ENCODE measurements around the gene FLT1.

FLT1 gene

GRCh38 chr13:28434926-28435325 lies 60.0 kb downstream of the FLT1 start:
- in situ Hi-C loops (cut with MboI; ENCODE audit: low sequenced_read_pairs) = no loop called here

- in situ Hi-C loops (cut with MboI; ENCODE audit: low sequenced_read_pairs) = no loop called here
These were observed 61.9 kb downstream of the FLT1 start for GRCh38 chr13:28432816-28433560.

- in situ Hi-C loops (cut with MboI; ENCODE audit: low sequenced_read_pairs) = no loop called here
These were observed 65.1 kb downstream of the FLT1 start for GRCh38 chr13:28429685-28430290.

- in situ Hi-C loops (cut with MboI; ENCODE audit: low sequenced_read_pairs) = no loop called here
These were observed 65.8 kb downstream of the FLT1 start for GRCh38 chr13:28429096-28429495.

DNA sequence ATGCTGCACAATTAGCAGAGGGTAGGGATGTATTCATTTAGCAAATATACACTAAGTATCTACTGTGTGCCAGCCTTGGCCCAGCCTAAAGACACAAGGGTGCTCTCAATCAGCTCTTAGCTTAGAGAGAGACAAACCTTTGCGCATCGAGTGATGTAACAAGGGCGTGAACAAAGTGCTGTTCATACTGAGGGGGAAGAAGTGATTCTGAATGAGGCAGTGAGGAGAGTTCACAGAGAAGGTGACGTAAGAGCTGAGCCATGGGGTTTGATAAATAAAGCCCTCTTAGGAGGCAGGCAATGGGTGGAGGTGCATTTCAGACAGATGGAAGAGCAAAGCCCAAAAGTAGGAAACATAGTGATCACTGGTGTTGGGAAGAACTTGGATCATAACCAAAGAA lies 68.5 kb downstream of the FLT1 start:
- in situ Hi-C loops (cut with MboI; ENCODE audit: low sequenced_read_pairs) = no loop called here

- in situ Hi-C loops (cut with MboI; ENCODE audit: low sequenced_read_pairs) = no loop called here
These were observed 69.1 kb downstream of the FLT1 start for GRCh38 chr13:28425793-28426192.

GRCh38 chr13:28424541-28424940 lies 70.4 kb downstream of the FLT1 start:
- in situ Hi-C loops (cut with MboI; ENCODE audit: low sequenced_read_pairs) = no loop called here

DNA sequence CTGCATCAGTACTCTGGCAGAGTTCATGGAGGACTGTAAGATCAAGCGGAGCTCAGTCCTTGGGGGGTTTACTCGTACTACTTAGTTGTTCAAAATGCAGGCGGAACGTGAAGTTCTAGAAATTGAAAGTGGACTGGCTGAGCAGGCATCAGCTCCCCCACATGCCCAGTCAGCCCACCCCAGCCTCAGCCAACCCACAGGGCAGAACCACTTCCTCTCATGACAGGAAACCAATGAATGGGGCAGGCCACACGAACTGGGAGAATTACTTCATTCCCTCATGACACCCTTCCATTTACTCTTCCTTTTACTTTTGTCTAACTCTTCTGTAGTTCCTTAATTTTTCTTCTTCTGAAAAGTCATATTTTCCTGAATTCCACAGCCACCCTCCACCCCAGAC lies 71.9 kb downstream of the FLT1 start:
- in situ Hi-C loops (cut with MboI; ENCODE audit: low sequenced_read_pairs) = no loop called here

DNA sequence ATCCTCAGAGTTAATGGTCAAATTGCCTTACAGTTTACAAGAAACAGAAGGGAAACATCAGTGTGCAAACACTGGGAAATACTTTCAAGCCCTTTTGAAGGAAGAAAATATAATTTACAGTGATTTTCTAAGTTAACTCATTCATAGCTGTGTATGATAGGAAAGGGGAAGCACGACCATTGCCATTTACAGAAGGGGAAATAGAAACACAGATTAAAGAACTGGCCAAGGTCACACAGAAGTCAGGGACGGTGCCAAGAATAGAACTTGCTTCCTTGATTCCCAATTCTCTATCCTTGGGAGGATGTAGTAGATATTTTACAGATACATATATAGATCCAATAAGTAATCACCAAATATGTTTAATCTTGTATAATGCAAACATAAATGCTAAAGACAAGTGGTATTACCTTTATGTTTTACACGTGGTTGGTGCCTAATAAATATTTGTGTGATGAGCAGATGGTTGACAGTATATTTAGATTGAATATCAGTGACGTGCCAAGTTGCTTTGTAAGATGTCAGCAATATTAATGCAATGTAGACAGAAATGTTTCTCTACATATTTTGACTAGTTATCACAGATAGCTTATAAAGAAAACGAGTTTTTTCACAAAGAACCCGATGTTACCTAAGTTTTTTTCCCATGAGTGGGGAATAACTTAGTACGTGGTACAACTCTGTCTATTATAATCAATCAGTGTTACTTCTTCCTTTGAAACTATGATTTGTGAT lies 73.1 kb downstream of the FLT1 start:
- in situ Hi-C loops (cut with MboI; ENCODE audit: low sequenced_read_pairs) = no loop called here

DNA sequence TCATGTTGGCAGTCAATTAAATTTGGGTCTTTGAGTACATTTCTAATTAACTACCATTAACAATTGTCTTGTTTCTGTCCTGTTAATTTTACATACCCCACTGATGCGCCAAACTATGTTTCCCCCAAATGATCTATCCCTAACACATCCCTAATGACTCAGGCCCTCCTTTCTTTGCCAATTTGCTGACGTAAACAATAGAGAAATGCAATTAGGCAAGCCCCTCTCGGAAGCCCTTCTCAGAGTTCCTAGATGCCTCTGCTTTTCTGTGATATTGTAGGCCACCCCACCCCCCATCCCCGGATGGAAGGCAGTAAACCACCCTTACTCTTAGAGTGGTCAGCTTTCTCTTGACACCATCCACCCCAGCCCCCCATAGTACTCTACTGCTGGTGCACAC lies 74.2 kb downstream of the FLT1 start:
- in situ Hi-C loops (cut with MboI; ENCODE audit: low sequenced_read_pairs) = no loop called here

DNA sequence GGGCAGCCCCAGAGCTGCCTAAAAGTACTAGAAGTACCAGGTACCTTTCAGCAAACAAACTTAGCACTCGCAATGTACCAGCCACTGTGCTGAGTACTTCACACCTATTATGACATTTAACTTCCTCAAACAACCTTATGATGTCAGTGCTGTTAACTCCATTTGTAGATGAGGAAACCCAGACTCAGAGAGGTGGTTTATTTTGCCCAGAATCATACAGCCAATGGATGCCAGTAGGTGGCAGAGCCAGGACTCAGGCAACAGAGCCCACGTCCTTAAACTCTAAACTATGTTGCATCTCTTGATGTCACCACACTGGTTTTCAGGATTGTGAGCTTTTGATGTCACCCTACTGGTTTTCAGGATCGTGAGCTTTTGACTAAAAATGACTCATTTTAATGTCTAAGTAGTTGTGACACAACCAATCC lies 78.9 kb downstream of the FLT1 start:
- in situ Hi-C loops (cut with MboI; ENCODE audit: low sequenced_read_pairs) = no loop called here

GRCh38 chr13:28413999-28414398 lies 80.9 kb downstream of the FLT1 start:
- in situ Hi-C loops (cut with MboI; ENCODE audit: low sequenced_read_pairs) = no loop called here

GRCh38 chr13:28412981-28413380 lies 81.9 kb downstream of the FLT1 start:
- in situ Hi-C loops (cut with MboI; ENCODE audit: low sequenced_read_pairs) = no loop called here

GRCh38 chr13:28411831-28412353 lies 83.0 kb downstream of the FLT1 start:
- in situ Hi-C loops (cut with MboI; ENCODE audit: low sequenced_read_pairs) = no loop called here

GRCh38 chr13:28410096-28410495 lies 84.8 kb downstream of the FLT1 start:
- in situ Hi-C loops (cut with MboI; ENCODE audit: low sequenced_read_pairs) = no loop called here

DNA sequence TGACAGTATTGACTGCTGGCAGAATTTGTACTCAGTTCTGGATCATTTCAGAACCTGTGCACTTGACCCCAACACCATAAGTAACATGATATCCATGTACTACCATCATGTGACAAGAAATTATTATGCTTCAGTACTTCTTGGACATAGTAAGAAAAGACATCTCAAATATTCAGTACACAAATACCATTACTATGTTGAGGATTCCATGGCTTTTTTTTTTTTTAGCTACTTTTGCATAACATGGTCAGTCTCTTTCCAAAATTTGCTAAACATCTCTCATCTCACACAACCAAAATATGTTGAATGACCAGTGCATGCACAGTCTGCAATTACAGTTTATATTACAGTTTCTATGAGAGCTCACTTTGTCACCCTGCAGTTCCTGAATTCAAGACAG lies 85.3 kb downstream of the FLT1 start:
- in situ Hi-C loops (cut with MboI; ENCODE audit: low sequenced_read_pairs) = no loop called here

DNA sequence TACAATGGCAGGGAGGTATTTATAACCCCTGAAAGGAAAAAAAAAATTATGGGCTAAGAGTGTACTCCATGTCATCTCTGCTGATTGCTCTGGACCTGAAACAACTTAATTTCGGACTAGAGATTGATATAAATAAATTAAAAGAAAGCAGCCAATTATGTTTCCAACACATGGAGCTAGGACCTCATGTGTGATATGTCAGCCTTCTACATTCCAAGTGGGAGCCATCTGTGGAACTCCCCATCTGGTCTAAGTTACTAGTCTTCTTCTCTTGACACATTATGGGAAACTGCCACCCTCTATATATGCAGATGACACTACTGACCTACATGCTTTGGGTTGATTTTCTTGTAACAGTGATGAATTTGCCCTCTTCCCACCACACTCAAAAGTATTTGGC lies 86.1 kb downstream of the FLT1 start:
- in situ Hi-C loops (cut with MboI; ENCODE audit: low sequenced_read_pairs) = no loop called here

- in situ Hi-C loops (cut with MboI; ENCODE audit: low sequenced_read_pairs) = no loop called here
These were observed 86.6 kb downstream of the FLT1 start for GRCh38 chr13:28408235-28408848.

DNA sequence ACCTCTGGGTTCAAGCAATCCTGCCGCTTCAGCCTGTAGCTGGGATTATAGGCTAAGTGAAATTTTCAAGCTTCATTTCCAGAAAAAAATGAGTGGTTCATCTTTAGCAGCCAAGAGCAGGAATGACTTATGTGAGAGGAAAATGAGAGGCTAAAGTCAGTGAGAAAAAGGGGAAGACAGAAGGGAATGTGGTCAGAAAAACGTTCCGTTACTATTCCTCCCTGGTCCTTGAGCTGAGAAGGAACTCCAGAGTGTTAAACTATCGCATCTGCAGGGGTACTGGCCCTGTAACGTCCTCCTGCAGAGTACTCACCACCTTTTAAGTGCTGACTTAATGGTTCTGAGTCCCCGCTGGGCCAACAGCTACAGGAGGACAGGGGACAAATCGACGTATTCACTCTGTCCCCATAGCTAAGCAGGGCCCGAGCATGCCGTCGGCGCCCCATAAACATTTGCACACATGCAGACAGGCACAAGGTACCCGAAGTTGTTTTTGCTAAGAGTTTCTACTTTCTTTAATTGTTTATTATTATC lies 88.1 kb downstream of the FLT1 start:
- in situ Hi-C loops (cut with MboI; ENCODE audit: low sequenced_read_pairs) = no loop called here

- in situ Hi-C loops (cut with MboI; ENCODE audit: low sequenced_read_pairs) = no loop called here
These were observed 92.9 kb downstream of the FLT1 start for GRCh38 chr13:28402057-28402381.

GRCh38 chr13:28401303-28402056 lies 93.4 kb downstream of the FLT1 start:
- in situ Hi-C loops (cut with MboI; ENCODE audit: low sequenced_read_pairs) = no loop called here

Measured in hTERT RPE-1 (cell line).